NB4 (cell line): Measurements from ENCODE around the gene CRYGD.

Experiments used
- DNase-seq: peaks from one replicate; pipeline ENCODE4 v3.0.0; 2010; ENCODE audit warnings: low read depth
- H3K4me3 ChIP-seq: one replicate; pipeline ENCODE4 v1.5.1; 2011; ENCODE audit warnings: mild to moderate bottlenecking, low read depth, low read length, moderate library complexity
- MAX ChIP-seq: IDR thresholded peaks from 2 replicates; pipeline ENCODE4 v1.6.1; 2011; ENCODE audit warnings: low read depth, low read length
- MYC ChIP-seq: IDR thresholded peaks from 2 replicates; pipeline ENCODE4 v1.6.1; 2011; ENCODE audit warnings: low read depth, low read length
- POLR2A ChIP-seq: IDR thresholded peaks from 2 replicates; pipeline ENCODE4 v1.6.1; 2011; ENCODE audit warnings: mild to moderate bottlenecking; ENCODE audit not compliant: insufficient read length; ENCODE audit errors: extremely low read depth
- TF ChIP-seq, protein P1 (sequence below): IDR thresholded peaks from one replicate; pipeline ENCODE4 v1.5.1; 2012; ENCODE audit warnings: low read depth, low read length

The CRYGD gene

DNA sequence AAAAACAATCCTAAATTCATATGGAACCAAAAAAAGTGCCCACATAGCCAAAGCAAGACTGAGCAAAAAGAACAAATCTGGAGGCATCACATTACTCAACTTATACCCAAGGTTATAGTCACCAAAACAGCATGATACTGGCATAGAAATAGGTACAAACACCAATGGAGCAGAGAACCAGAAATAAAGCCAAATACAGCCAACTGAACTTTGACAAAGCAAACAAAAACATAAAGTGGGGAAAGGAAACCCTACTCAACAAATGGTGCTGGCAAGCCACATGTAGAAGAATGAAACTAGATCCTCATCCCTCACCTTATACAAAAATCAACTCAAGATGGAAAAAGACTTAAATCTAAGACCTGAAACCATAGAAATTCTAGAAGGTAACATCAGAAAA, 40.5 kb downstream of the CRYGD start:
- TF ChIP-seq MAX (no peak), POLR2A (no peak), MYC (no peak)
- TF ChIP-seq, protein P1, sequence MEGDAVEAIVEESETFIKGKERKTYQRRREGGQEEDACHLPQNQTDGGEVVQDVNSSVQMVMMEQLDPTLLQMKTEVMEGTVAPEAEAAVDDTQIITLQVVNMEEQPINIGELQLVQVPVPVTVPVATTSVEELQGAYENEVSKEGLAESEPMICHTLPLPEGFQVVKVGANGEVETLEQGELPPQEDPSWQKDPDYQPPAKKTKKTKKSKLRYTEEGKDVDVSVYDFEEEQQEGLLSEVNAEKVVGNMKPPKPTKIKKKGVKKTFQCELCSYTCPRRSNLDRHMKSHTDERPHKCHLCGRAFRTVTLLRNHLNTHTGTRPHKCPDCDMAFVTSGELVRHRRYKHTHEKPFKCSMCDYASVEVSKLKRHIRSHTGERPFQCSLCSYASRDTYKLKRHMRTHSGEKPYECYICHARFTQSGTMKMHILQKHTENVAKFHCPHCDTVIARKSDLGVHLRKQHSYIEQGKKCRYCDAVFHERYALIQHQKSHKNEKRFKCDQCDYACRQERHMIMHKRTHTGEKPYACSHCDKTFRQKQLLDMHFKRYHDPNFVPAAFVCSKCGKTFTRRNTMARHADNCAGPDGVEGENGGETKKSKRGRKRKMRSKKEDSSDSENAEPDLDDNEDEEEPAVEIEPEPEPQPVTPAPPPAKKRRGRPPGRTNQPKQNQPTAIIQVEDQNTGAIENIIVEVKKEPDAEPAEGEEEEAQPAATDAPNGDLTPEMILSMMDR = no peak
- DNase-seq = no peak
- H3K4me3 ChIP-seq = no peak overlapping the region

DNA sequence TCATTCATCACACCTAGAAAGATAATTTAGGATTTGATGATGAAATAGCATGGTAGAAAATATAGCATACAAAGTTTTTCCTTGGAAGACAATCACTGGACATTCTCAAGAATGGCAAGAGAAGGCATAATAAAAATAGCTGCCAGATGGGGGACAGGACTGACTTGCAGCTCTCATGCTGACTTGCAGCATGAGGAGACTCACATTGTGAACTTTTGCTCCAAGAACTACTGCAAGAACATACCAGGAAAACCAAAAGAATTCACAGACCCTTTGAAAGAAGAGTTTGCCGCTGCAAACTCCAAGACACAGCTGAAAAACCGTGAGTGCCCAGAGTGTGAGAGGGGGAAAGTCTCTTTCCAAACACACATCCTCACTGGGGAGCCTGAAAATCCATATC, 47.0 kb downstream of the CRYGD start:
- no peak overlapping the region for H3K4me3 ChIP-seq
- TF ChIP-seq MYC = no peak
- DNase-seq = no peak

DNA sequence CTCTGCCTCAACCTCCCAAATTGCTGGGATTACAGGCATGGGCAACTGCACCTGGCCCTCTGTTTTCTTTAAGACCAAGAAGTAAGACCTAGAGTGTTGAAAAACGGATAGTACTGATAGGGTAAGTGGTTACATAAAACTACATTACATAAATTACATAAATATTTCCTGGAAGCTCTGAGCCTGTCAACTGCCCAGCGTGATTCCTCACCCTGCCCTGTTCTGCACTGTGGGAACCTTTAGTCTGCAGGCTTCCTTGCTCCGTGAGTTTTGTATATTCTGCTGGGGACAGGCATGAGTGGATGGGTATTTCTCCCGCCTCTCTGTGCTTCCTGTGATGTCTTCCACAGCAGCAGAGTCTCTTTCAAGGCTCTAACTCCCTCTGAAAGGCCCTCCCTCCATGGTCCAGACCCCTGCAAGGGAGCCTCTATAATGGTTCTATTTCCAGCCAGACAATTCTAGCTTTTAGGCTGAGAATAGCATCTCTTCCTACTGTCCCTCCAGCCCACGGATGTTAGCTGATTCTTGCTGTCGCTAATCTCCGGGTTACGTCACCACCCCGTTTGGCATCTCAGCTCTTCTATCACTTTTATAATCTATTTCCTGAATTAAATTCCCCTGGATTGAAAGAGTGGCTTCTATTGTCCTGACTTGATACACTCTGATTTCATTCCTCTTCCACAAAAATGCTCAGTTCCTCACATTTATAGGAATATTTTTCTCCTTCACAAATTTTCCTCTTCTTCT, 49.5 kb downstream of the CRYGD start:
- TF ChIP-seq, protein P1 = no peak
- TF ChIP-seq MYC = no peak
- H3K4me3 ChIP-seq = no peak overlapping the region
- no peak for DNase-seq

- TF ChIP-seq POLR2A (no peak), MYC (0 out of 2 replicates have a peak, but pooled peaks have one; percentile 21), MAX (0 out of 2 replicates have a peak, but pooled peaks have one; percentile 11)
- TF ChIP-seq, protein P1 = peak; percentile 34
- DNase-seq = peak; percentile 83
- H3K4me3 ChIP-seq = no peak overlapping the region
These were observed 52.0 kb downstream of the CRYGD start for GRCh38 chr2:208072250-208072892.
